Peyer's patch (tissue), 4 donors: ENCODE measurements around the gene SWAP70. TPM values are rescaled to one million over a fixed set of nuclear protein-coding genes. Genes with fewer than 3 reads are reported as not detected.

Source experiments
- DNase-seq, 3 donors: peaks; one replicate each; pipeline ENCODE4 v3.0.0-alpha.2; 2017 to 2019
- H3K27ac ChIP-seq, 4 donors: fragments of 200-600 bp; sonication (generic); one replicate each; pipeline ENCODE4 v1.5.1; 2016 to 2019
- H3K27me3 ChIP-seq, 2 donors: fragments of 200-600 bp; sonication (generic); one replicate each; pipeline ENCODE4 v1.5.1; 2019
- H3K36me3 ChIP-seq, 3 donors: fragments of 200-600 bp; sonication (generic); one replicate each; pipeline ENCODE4 v1.5.1; 2016 to 2019
- H3K4me1 ChIP-seq, 4 donors: fragments of 200-600 bp; sonication (generic); one replicate each; pipeline ENCODE4 v1.5.1; 2016 to 2019
- H3K4me3 ChIP-seq, 4 donors: fragments of 200-600 bp; sonication (generic); 1 replicate in 3 of 4; 2 replicates in 1 of 4; pipeline ENCODE4 v1.5.1; 2016 to 2019; ENCODE audit warnings: mild to moderate bottlenecking in 1 of 4
- H3K9me3 ChIP-seq, 4 donors: fragments of 200-600 bp; sonication (generic); one replicate each; pipeline ENCODE4 v1.5.1; 2016 to 2019; ENCODE audit warnings: mild to moderate bottlenecking in 1 of 4
- POLR2A ChIP-seq, 2 donors: fragments of 450-650 bp; IDR thresholded peaks; one replicate each; pipeline ENCODE4 v1.5.1; 2017; ENCODE audit warnings: antibody characterized with exemption in 2 of 2, mild to moderate bottlenecking in 2 of 2, moderate library complexity in 2 of 2
- total RNA-seq, 4 donors: library from RNA; depleted of rRNA; stranded (reverse); fragments of >200 nt; gene quantifications; one replicate each; pipeline ENCODE4 v1.1.0, GENCODE V29; 2016
- TF ChIP-seq, protein P1 (sequence below), 6 experiments: fragments of 450-650 bp in 4 of 6; fragments of 200-600 bp in 2 of 6; sonication (generic) in 1 of 6; IDR thresholded peaks; one replicate each; pipeline ENCODE4 v1.5.1; 2017 to 2019; ENCODE audit warnings: antibody characterized with exemption in 6 of 6, mild to moderate bottlenecking in 3 of 6, moderate library complexity in 1 of 6

SWAP70 gene
- total RNA-seq, 4 donors from 2014 or later = 16.8 to 62.7 (median 26.1) TPM

DNA sequence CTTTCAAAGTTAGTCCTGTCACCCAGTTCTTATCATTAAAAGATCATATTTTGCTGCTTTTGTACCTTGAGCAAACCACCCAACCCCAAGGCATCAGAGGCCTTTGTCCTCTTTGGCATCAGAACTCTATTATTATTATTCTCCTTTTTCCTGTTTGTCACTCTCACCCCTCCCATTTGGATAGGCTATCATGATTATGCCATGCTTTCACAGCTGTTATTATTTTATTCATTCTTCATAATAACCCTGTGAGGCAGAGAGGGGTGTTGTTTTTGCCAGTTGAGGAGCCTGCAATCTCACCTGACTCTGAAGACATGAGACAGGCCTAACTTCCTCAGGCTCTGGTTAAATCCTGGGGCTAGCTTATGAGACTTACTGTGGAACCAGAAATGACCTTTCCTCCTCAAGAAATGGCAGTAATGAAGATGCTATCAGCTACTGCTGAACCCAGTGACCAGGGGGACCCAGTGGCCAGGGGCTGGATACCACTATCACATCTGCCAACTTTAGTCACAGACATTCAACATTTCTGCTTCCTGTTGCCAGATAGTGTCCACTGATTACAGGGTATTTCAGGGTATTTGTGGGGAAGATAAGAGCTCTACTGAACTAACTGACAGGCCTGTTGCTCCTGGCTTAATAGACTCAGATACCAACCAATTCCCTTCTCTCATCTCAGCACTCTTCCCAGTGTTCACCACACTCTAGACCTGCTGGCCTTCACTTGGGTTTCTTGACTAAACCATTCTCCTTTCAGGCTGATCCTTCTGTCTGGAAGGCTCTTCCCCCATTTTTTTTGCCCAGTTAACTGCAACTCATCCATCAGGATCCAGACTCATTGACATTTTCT is 11.8 kb upstream of the SWAP70 start:
- no peak for TF ChIP-seq POLR2A (IDR thresholded peaks at IDR 0.05)
- TF ChIP-seq, protein P1, sequence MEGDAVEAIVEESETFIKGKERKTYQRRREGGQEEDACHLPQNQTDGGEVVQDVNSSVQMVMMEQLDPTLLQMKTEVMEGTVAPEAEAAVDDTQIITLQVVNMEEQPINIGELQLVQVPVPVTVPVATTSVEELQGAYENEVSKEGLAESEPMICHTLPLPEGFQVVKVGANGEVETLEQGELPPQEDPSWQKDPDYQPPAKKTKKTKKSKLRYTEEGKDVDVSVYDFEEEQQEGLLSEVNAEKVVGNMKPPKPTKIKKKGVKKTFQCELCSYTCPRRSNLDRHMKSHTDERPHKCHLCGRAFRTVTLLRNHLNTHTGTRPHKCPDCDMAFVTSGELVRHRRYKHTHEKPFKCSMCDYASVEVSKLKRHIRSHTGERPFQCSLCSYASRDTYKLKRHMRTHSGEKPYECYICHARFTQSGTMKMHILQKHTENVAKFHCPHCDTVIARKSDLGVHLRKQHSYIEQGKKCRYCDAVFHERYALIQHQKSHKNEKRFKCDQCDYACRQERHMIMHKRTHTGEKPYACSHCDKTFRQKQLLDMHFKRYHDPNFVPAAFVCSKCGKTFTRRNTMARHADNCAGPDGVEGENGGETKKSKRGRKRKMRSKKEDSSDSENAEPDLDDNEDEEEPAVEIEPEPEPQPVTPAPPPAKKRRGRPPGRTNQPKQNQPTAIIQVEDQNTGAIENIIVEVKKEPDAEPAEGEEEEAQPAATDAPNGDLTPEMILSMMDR (IDR thresholded peaks at IDR 0.05) = no peak
- no peak for DNase-seq

GRCh38 chr11:9653871-9654270 is 10.0 kb upstream of the SWAP70 start:
- Histone ChIP-seq H3K27me3 (no peaks in the 10 kb centered on the region), H3K4me3 (no peak overlapping the region), H3K36me3 (no peaks in the 10 kb centered on the region), H3K9me3 (no peaks in the 10 kb centered on the region), H3K4me1 (no peaks in the 10 kb centered on the region), H3K27ac (no peak overlapping the region)
- TF ChIP-seq, protein P1 (IDR thresholded peaks at IDR 0.05) = no peak
- no peak for TF ChIP-seq POLR2A (IDR thresholded peaks at IDR 0.05)
- DNase-seq = no peak

More for the DNA sequence above, 11.8 kb upstream of the SWAP70 start:
- Histone ChIP-seq H3K4me3 (no peak overlapping the region), H3K9me3 (no peaks in the 10 kb centered on the region), H3K36me3 (no peaks in the 10 kb centered on the region), H3K27me3 (no peaks in the 10 kb centered on the region), H3K27ac (peak overlapping the region in 2 of 4 donors; percentile 14 to 68), H3K4me1 (no peaks in the 10 kb centered on the region)

DNA sequence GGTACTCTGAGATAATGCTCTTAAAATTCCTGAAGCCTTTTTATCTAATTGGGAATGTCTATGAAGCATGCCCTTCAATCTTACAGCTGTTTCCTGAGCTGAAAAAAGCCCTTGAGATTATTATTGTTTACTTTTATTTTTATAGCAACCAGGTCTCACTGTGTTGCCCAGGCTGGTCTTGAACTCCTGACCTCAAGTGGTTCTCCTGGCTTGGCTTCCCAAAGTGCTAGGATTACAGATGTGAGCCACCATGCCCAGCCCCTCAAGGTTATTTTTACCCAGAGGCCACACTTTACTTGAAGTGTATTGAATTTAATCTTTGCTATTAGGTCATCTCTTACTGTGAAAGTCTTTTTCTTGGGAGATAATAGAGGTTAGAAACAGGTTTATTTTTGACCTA is 7.0 kb upstream of the SWAP70 start:
- H3K36me3 ChIP-seq = no peaks in the 10 kb centered on the region
- TF ChIP-seq, protein P1 (IDR thresholded peaks at IDR 0.05) = no peak
- no peak for TF ChIP-seq POLR2A (IDR thresholded peaks at IDR 0.05)
- no peak overlapping the region for H3K27ac ChIP-seq
- H3K4me3 ChIP-seq = no peak overlapping the region
- no peaks in the 10 kb centered on the region for H3K4me1 ChIP-seq
- no peaks in the 10 kb centered on the region for H3K9me3 ChIP-seq
- no peak for DNase-seq
- no peaks in the 10 kb centered on the region for H3K27me3 ChIP-seq

DNA sequence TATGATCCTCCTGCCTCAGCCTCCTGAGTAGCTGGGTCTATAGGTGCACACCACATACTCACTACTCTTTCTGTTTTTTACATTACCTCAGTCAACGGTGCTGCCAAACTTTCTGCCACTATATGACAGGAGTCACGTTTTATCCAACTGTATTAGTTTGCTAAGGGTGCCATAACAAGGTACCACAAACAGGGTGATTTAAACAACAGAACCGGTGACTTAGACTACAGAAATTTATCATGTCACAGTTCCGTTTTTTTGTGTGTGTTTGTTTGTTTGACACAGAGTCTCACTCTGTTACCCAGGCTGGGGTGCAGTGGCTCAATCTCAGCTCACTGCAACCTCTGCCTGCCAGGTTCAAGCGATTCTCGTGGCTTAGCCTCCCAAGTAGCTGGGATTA is 6.3 kb upstream of the SWAP70 start:
- Histone ChIP-seq H3K36me3 (no peaks in the 10 kb centered on the region), H3K4me3 (no peak overlapping the region), H3K9me3 (no peaks in the 10 kb centered on the region), H3K27ac (no peak overlapping the region), H3K4me1 (no peaks in the 10 kb centered on the region), H3K27me3 (no peaks in the 10 kb centered on the region)
- DNase-seq = no peak
- TF ChIP-seq POLR2A (IDR thresholded peaks at IDR 0.05) = no peak
- TF ChIP-seq, protein P1 (IDR thresholded peaks at IDR 0.05) = no peak

GRCh38 chr11:9660886-9661285 is 3.0 kb upstream of the SWAP70 start:
- no peak for DNase-seq
- H3K27ac ChIP-seq = no peak overlapping the region
- TF ChIP-seq POLR2A (IDR thresholded peaks at IDR 0.05) = no peak
- TF ChIP-seq, protein P1 (IDR thresholded peaks at IDR 0.05) = no peak
- no peaks in the 10 kb centered on the region for H3K36me3 ChIP-seq
- H3K27me3 ChIP-seq = no peaks in the 10 kb centered on the region
- no peaks in the 10 kb centered on the region for H3K9me3 ChIP-seq
- H3K4me1 ChIP-seq = peaks cover 0 to 4% (median 0%) of the 10 kb centered on the region in 4 donors
- no peak overlapping the region for H3K4me3 ChIP-seq
